DND-41 (cell line): ENCODE results near the gene TGOLN2.

ENCODE experiments used
- EZH2 ChIP-seq: IDR thresholded peaks from 3 replicates; pipeline ENCODE4 v1.6.1; 2012; ENCODE audit warnings: borderline replicate concordance, low read depth, mild to moderate bottlenecking, moderate library complexity, low read length, inconsistent platforms; ENCODE audit not compliant: severe bottlenecking
- TF ChIP-seq, protein P1 (sequence below): IDR thresholded peaks from 2 replicates; pipeline ENCODE4 v1.5.1; 2012; ENCODE audit warnings: borderline replicate concordance, low read length, moderate library complexity, mild to moderate bottlenecking; ENCODE audit not compliant: poor library complexity, severe bottlenecking; ENCODE audit errors: extremely low read depth

- TF ChIP-seq, protein P1, sequence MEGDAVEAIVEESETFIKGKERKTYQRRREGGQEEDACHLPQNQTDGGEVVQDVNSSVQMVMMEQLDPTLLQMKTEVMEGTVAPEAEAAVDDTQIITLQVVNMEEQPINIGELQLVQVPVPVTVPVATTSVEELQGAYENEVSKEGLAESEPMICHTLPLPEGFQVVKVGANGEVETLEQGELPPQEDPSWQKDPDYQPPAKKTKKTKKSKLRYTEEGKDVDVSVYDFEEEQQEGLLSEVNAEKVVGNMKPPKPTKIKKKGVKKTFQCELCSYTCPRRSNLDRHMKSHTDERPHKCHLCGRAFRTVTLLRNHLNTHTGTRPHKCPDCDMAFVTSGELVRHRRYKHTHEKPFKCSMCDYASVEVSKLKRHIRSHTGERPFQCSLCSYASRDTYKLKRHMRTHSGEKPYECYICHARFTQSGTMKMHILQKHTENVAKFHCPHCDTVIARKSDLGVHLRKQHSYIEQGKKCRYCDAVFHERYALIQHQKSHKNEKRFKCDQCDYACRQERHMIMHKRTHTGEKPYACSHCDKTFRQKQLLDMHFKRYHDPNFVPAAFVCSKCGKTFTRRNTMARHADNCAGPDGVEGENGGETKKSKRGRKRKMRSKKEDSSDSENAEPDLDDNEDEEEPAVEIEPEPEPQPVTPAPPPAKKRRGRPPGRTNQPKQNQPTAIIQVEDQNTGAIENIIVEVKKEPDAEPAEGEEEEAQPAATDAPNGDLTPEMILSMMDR: no peak
- no peak for TF ChIP-seq EZH2
These were observed 41.7 kb upstream of the TGOLN2 start for GRCh38 chr2:85369500-85369899.
